CD4-positive, alpha-beta T cell (primary cell): Measurements from ENCODE around the gene FASTKD3. TPM values are rescaled to one million over a fixed set of nuclear protein-coding genes. Genes with fewer than 3 reads are reported as not detected.

Source experiments
- ATAC-seq: fragments of 200-7000 bp; cut with Tn5 transposase; one replicate; pipeline ENCODE4 v1.10.0; 2022; ENCODE audit warnings: mild to moderate bottlenecking; ENCODE audit not compliant: poor library complexity
- CTCF ChIA-PET: fragments of 350-600 bp; sonication (Branson Sonifier 250); formaldehyde crosslinking; loops from one replicate; lab custom pipeline; 2021; ENCODE audit warnings: antibody characterized with exemption, inconsistent platforms; lab: Charles Lee
- POLR2A ChIA-PET: fragments of 350-600 bp; sonication (Branson Sonifier 250); formaldehyde crosslinking; loops from one replicate; lab custom pipeline; 2021; ENCODE audit warnings: antibody characterized with exemption, inconsistent platforms; lab: Charles Lee
- DNase-seq, 14 experiments: peaks; one replicate each; pipeline ENCODE4 v3.0.0-alpha.2; 2013 to 2020; ENCODE audit warnings: mixed read lengths in 2 of 14
- H3K27ac ChIP-seq, 2 donors: one replicate each; pipeline versions ENCODE4 v1.5.1 to v1.7.0; 2013; ENCODE audit warnings: low read length in 2 of 2, low read depth in 1 of 2, mild to moderate bottlenecking in 1 of 2
- H3K27me3 ChIP-seq, 2 experiments: 1 replicate in 1 of 2; 2 replicates in 1 of 2; pipeline versions ENCODE4 v1.6.1 to v1.7.0; 2013; ENCODE audit warnings: low read length in 2 of 2, control low read depth in 1 of 2, mild to moderate bottlenecking in 1 of 2, moderate library complexity in 1 of 2; ENCODE audit not compliant: insufficient read depth in 2 of 2, control insufficient read depth in 1 of 2
- H3K36me3 ChIP-seq: one replicate; pipeline ENCODE4 v1.6.1; 2013; ENCODE audit warnings: low read length, control low read depth; ENCODE audit not compliant: insufficient read depth
- H3K4me1 ChIP-seq: one replicate; pipeline ENCODE4 v1.6.1; 2013; ENCODE audit warnings: low read length, control low read depth; ENCODE audit not compliant: insufficient read depth
- H3K4me3 ChIP-seq: one replicate; pipeline ENCODE4 v1.5.1; 2013; ENCODE audit warnings: mild to moderate bottlenecking, low read length, moderate library complexity
- H3K9me3 ChIP-seq, 2 experiments: 1 replicate in 1 of 2; 2 replicates in 1 of 2; pipeline versions ENCODE4 v1.6.1 to v1.7.0; 2013; ENCODE audit warnings: low read length in 2 of 2, mild to moderate bottlenecking in 2 of 2, control low read depth in 1 of 2, moderate library complexity in 1 of 2; ENCODE audit not compliant: control insufficient read depth in 1 of 2, insufficient read depth in 1 of 2
- H3K27ac Mint-ChIP-seq: one replicate; pipeline ENCODE4 v1.8.0; 2020; ENCODE audit warnings: mixed read lengths
- H3K27me3 Mint-ChIP-seq: one replicate; pipeline ENCODE4 v1.8.0; 2021; ENCODE audit warnings: mixed read lengths
- H3K36me3 Mint-ChIP-seq: one replicate; pipeline ENCODE4 v1.8.0; 2021; ENCODE audit warnings: low read depth, mixed read lengths
- H3K4me1 Mint-ChIP-seq: one replicate; pipeline ENCODE4 v1.8.0; 2021; ENCODE audit warnings: low read depth, mixed read lengths
- H3K4me3 Mint-ChIP-seq: one replicate; pipeline ENCODE4 v1.8.0; 2020; ENCODE audit warnings: mild to moderate bottlenecking, mixed read lengths
- H3K9me3 Mint-ChIP-seq: one replicate; pipeline ENCODE4 v1.8.0; 2020; ENCODE audit warnings: mixed read lengths
- CTCF ChIP-seq: fragments of 200-600 bp; IDR thresholded peaks from one replicate; pipeline ENCODE4 v1.8.0; 2022; ENCODE audit warnings: antibody characterized with exemption, mild to moderate bottlenecking
- intact Hi-C, 2 experiments: fragments of 100-400 bp; cut with DNase I in 1 of 2; cut with micrococcal nuclease in 1 of 2; formaldehyde crosslinking; loops; one replicate each; pipeline versions ENCODE4 v1.15.1 to v1.9.0; 2023 to 2025; cut with DNase I, micrococcal nuclease
- total RNA-seq, 174 experiments: library from RNA in 2 of 174; stranded (reverse) in 2 of 174; gene quantifications; one replicate each; pipeline ENCODE4 v1.2.3 and lab custom pipeline; 2021 to 2026

FASTKD3 gene
- total RNA-seq, 2 experiments from 2014 or later = 2.6 to 3.4 TPM

DNA sequence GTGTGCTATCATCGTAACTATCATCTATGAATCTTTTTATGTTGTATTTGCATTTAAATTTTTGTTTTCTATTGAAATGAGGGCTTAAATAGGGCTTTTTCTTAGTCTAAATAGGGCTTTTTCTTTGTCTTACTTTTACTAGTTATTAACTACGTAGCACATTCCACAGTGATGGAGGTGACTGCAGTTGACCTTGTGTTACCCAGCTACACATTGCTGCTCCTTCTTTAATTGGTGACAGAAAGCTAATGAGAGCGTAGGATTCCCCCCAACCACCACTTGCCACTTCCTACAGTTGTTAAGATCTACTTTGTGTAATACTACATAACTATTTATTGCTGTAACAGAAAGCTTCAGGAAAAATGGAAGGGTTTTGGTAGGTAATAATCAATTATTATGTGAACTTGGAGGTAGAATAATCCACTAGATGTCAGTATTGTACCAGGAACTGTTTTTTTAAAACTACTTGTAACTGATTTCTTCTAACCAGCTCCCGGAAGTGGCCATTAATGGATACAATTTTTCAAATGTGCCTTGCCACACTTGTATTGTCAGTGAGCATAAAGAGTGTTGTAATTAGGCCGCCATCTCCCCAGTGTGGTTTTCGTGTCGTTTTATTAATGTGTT, 18.1 kb upstream of the FASTKD3 start:
- Mint-ChIP-seq H3K27ac (no peak overlapping the region), H3K4me1 (peaks cover 10% of the 10 kb centered on the region), H3K9me3 (no peaks in the 10 kb centered on the region), H3K27me3 (no peaks in the 10 kb centered on the region), H3K4me3 (no peak overlapping the region), H3K36me3 (peaks cover 95% of the 10 kb centered on the region)
- TF ChIP-seq CTCF = peak; percentile 68
- no peaks in the 10 kb centered on the region for H3K4me1 ChIP-seq
- ChIA-PET POLR2A (interaction anchor here (0.9 to 1.5 kb wide), 3 partner anchors 9 to 18 kb away, joined by 3 read pairs; partner anchors contain the start of genes FASTKD3 and MTRR), CTCF (interaction anchor here (1.0 to 1.5 kb wide), 8 partner anchors 11 to 108 kb away, joined by 3 to 14 read pairs (median 4); partner anchors contain the start of genes FASTKD3 and MTRR)
- peaks cover 77% of the 10 kb centered on the region for H3K36me3 ChIP-seq
- H3K27me3 ChIP-seq = no peaks in the 10 kb centered on the region
- intact Hi-C loops = no loop called here
- DNase-seq = peak in 3 of 14 experiments; percentile 54 to 64 (median 54)
- H3K9me3 ChIP-seq = no peaks in the 10 kb centered on the region
- H3K4me3 ChIP-seq = no peak overlapping the region
- H3K27ac ChIP-seq = no peak overlapping the region
- ATAC-seq = peak; percentile 44

DNA sequence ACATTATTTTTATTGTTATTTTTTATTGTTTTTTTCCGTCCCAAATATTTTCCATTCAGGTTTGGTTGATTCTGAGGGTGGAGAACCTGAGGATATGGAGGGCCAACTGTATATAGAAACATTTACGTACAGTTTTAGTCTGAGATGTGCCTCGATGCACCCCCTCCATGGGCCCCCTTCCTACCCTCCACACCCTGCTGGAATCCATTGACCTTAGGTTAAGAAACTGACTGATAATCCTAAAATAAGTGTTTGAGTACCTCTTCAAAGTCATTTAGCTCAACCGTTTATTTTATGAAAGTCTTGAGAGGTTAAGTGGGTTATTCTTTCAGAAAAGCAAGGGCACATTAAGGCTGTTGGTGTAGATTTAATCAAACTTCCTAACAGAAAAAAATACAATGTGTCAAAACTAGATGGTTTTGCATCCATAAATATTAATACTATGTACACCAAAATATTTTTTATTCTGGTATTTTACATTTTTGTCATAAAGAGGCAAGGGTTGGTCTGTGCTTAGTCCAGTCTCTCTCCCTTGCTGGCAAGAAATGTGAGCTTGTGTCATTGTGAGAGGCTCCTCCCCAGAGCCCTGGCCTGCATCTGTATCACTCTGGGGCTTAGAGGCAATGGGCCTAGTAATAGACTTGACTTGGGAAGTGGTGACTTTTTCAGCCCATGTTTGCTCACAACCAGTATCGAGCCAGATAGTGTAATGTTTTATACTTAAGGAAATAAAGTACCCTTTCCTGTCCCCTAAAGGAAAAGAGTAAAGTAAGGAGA, 15.8 kb upstream of the FASTKD3 start:
- TF ChIP-seq CTCF = no peak
- Histone ChIP-seq H3K4me1 (no peaks in the 10 kb centered on the region), H3K4me3 (no peak overlapping the region), H3K9me3 (no peaks in the 10 kb centered on the region), H3K27me3 (no peaks in the 10 kb centered on the region), H3K36me3 (peaks cover 86% of the 10 kb centered on the region), H3K27ac (no peak overlapping the region)
- Mint-ChIP-seq H3K36me3 (peaks cover 99% of the 10 kb centered on the region), H3K27me3 (no peaks in the 10 kb centered on the region), H3K9me3 (no peaks in the 10 kb centered on the region), H3K4me1 (peaks cover 28% of the 10 kb centered on the region), H3K27ac (no peak overlapping the region), H3K4me3 (no peak overlapping the region)
- intact Hi-C loops = no loop called here
- ChIA-PET POLR2A (no interaction called here), CTCF (no interaction called here)
- no peak for ATAC-seq
- no peak for DNase-seq

- Histone ChIP-seq H3K9me3 (no peaks in the 10 kb centered on the region), H3K36me3 (peaks cover 88% of the 10 kb centered on the region), H3K4me1 (peaks cover 5% of the 10 kb centered on the region), H3K4me3 (no peak overlapping the region), H3K27me3 (no peaks in the 10 kb centered on the region), H3K27ac (no peak overlapping the region)
- DNase-seq (no peak), ATAC-seq (no peak)
- H3K4me1 Mint-ChIP-seq = peaks cover 40% of the 10 kb centered on the region
- peaks cover 99% of the 10 kb centered on the region for H3K36me3 Mint-ChIP-seq
- ChIA-PET POLR2A (no interaction called here), CTCF (no interaction called here)
- peak overlapping the region; percentile 27 for H3K27ac Mint-ChIP-seq
- intact Hi-C loops = no loop called here
- no peak overlapping the region for H3K4me3 Mint-ChIP-seq
- TF ChIP-seq CTCF = no peak
- H3K9me3 Mint-ChIP-seq = no peaks in the 10 kb centered on the region
- no peaks in the 10 kb centered on the region for H3K27me3 Mint-ChIP-seq
Measured at GRCh38 chr5:7882926-7883325, 14.1 kb upstream of the FASTKD3 start.
